ENCODE data around the gene ABCG1. TPM values are rescaled to one million over a fixed set of nuclear protein-coding genes. Genes with fewer than 3 reads are reported as not detected.

Gene ABCG1
- total RNA-seq, 1 experiment from 2014 or later = 20.3 TPM

DNA sequence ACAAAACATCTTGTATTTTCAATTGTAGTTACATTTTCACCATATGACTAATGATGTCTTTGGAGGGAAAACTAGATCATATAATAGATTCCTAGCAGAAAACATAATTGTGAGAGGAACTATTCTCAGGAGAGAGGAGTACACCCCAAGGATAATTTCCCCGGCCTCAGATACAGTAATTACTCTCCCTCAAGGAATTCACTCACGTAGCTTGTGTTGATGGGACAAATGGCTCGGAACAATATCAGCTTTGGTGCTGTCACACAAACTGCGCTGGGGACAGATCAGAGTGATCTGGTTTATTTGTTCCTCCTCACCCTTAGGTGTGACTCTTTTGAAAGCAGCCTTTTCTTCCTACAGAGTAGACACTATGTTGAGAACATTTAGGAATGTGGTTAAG, 11.2 kb downstream of the ABCG1 start:
- no peak for DNase-seq (ENCODE audit: extremely low read depth, low read depth)

DNA sequence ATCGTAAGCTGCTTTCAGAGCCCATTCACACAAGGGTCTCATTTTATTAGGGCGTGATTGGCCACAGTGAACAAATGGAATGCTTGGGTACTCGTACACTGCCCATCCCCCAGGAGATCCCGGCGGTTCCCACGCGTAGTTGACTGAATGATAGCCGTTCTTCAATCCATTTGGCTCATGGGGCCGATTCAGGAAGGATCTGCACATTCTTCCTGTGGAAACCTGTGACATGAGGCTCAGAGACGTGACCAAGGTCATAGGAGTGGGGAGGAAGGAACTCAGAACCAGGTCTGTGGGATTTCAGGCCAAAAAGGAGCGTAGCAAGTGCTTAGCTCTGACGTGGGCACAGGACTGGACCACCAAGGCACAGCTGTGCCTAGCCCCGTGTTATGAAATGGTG, 11.7 kb downstream of the ABCG1 start:
- DNase-seq (ENCODE audit: extremely low read depth, low read depth) = no peak

DNA sequence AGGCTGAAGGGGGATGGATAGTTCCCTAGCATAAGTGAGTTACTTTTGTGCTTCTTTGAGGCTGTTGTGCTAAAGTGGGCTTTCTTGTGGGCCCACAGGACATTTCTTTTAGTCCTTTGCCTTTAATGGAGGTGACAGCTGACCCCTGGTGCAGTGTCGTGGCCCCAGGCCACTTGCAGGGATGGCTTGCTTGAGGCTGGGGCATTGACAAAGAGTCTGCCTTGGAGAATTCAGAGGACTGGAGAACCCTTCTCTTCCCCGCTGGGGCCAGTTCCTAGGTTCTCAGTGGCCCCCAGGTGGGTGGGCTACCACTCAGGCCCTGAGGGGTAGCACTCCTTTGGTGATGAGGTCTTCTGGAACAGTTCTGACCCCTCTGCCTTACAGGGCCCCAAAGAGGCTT, 12.8 kb downstream of the ABCG1 start:
- no peak for DNase-seq (ENCODE audit: extremely low read depth, low read depth)

DNA sequence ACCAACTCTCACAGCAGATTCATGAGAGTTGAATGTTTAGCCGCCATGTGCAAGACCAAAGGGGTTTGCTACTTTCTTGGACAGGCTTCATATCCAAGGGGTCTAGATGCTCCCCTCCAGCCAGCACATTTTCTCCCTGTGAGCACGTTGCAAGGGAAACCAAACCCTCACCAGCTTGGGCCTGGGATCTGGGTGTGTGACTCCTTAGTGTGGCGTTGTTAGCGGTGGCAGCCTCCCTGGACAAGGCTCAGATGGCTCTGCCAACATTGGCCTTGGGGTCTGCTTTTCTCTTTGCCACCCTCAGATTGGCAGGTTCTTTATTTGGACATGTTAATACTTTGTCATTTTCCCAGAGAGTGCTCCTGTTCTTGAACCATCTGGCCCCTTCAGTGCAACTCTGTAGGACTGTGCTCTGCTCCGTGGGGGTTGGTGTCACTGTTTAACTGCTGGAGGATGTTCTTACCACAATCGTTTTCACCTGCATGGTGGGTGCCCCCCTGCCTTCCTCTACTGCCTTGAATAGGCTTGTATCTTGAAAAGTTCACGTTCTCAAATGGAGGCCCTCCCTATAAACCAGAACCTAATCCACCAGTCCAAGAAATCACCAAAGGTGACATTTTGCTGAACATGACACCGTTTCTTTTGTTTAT, 13.4 kb downstream of the ABCG1 start:
- DNase-seq (ENCODE audit: extremely low read depth, low read depth) = no peak

DNA sequence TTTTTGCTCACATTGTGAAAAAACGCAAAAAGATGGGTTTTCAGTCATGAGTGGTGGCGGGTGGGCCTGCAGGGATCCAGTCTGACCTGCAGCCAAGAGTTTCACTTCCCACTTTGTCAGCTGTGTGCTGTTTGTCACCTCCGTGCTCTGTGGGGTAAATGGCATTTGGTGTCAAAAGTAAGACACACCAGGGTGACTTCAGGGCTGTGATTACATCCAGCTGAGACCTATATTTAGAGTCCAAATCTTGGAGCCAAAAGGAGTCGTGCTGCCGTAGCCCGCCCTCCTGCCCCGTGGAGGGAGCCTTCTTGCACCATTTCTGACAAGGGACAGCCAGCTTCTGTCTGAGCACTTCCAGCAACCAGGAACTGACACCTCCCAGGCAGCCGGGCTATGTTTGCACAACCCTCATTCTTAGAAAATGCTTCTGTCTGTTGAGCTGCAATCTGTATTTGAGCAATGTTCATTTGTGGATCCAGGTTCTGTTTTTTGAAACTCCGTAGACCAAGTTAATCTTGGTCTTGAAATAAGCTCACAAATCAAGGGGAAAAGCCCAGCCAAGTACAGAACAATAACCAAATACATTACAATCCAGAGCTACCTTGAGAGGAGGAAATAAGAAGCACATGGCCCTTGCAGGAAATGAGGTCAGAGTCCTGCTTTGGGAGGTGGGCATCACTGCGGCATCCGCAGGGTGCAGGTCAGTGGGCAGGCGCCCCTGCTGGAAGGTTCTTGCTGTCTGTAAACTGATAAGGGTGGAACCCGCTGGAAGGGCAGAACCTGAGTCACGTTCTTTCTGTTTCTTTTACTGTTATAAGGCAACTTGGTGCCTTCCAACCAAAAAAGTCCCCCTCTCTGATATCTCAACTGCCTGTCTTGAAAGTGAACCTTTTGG, 14.4 kb downstream of the ABCG1 start:
- DNase-seq (ENCODE audit: extremely low read depth, low read depth) = peak; percentile 61

DNA sequence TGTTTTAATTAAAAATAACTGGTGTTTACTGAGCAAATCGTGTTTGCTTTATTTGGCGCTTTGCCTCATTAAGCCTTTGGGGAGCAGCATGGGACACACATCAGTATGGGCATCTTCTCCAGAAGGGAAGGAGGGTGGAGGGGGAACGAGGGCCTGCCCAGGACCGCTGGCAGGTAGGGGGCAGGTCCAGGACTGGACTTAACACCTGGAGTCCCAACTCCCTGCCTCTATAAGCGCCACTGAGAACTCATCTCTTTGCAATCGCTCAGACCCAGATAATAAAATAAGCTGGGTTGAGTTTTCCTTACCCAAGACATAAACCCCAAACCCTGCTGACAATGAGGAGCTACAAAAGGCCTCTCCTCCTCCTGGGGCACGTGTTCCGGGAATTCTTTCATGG, 15.1 kb downstream of the ABCG1 start:
- no peak for DNase-seq (ENCODE audit: extremely low read depth, low read depth)

DNA sequence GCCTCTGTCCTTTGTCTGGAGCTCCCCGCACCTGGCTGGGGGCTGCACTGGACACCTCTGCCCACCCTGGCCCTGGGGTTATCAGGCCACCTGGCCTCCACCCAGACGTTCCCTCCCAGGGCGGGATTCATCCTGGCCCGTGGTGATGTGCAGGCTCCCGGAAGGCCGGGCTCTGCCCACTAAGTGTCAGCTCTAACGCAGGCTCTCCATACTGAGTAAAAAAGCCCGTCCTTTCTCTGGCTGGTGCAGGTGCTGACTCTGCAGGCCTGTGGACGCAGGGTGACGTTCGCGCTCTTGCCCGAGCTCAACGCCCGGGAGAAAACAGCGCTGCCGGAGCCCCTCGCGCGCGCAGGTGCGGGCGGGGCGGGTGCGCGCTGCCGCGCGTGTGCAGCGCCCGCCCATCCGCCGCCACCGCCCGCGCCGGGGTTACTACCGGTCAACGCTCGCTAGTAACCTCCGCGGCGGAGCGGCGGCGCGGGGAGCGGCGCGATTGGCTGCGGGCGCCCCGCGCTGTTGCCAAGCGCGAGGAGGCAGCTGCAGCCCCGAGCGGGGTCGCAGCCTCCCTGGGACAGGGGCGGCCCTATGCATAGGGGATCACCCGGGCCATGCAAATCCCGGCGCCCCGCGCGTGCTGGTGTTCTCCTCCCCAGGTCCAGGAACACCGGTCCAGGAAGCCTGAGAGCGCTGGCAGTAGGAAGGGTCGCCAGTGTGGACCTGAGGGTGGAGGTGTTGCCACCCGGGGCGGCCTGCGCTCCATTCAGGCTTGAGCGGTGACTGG, 15.7 kb downstream of the ABCG1 start:
- DNase-seq (ENCODE audit: extremely low read depth, low read depth) = no peak

DNA sequence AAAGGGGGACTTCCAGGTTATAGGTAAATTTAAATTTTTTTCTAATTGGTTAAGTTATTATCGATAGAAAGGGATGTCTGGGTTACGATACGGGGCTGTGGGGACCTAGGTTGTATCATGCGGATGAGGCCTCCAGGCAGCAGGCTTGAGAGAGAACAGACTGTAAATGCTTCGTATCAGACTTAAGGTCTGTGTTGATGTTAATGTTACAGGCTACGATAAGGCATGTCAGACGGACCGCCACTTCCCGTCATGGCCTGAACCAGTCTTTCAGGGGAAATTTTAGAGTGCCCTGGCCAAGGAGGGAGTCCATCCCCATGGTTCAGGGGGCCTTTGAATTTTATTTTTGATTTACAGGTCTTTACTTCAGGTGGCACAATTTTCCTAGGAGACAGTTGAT, 16.7 kb downstream of the ABCG1 start:
- DNase-seq (ENCODE audit: extremely low read depth, low read depth) = no peak

DNA sequence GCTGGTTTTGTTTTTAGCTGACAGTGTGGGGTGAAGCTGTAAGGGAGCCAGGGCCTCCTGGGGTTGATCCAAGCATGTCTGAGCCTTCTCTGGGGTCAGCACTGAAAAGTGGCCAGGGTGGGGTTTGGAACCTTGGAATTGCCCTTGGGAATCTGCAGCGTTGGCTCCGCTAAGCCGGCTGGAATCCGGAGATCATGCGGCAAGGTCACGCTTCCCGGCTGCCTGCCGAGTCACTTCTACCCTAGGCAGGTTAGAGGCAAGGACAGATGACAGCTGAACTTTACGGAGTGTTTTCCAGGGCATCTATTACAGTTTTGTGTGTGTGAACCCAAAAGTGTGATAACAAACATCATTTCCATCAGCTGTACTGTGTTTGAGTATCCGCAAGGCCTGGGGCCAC, 17.1 kb downstream of the ABCG1 start:
- no peak for DNase-seq (ENCODE audit: extremely low read depth, low read depth)

DNA sequence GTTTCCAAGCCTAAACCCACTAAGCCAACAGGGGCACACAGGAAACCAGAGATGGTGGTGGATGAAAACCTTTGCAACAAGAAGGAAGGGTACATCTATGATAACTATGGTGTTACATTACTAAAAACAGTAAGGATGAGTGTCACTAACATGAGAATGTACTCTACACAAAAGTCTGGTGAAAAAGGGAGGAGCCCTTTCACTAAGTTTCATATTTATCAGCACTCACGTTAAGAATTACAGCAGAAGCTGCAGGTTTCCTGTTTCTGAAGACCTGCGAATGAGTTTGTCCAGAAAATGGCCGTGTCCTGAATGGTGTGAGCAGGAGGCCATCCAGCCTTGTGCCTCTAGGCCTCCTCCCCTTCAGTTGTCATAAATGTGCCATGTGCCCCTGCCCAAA, 17.8 kb downstream of the ABCG1 start:
- no peak for DNase-seq (ENCODE audit: extremely low read depth, low read depth)

DNA sequence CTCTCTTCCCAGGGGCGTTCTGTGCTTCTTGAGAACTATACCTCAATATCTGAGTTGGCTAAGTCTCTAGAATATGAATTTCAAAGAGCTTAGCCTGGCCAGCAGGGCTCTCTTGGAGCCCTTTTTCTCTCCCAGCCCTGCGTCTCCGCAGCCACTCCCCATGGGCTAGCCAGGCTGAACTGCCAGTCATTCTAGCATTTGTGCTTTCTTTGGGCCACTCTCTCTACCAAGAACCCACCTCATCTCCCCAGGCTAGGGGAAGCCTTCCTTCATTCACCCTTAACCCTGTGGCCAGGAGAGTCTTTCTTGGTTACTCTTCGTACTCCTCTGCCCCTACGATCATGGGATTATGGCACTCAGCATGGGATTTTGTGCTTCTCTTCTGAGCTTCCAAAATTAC, 18.2 kb downstream of the ABCG1 start:
- no peak for DNase-seq (ENCODE audit: extremely low read depth, low read depth)

DNA sequence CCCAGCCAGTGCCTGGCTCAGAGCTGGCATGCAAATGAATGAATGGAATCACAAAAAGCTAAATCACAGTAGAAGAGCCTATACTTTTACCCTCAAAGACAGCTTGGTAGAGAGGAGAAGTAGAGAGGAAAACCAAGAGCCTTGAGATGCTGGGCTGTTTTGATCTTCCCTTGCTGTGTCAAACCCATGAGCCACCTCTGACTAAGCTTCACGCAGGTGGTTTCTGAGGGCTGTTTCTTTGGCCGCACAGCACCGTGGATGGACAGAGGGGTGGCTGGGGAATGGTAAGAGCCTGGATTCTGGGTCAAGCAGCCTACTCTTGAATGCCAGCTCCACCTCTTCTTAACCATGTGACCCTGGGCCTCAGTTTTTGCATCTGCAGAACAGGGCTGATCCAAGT, 18.6 kb downstream of the ABCG1 start:
- DNase-seq (ENCODE audit: extremely low read depth, low read depth) = no peak

DNA sequence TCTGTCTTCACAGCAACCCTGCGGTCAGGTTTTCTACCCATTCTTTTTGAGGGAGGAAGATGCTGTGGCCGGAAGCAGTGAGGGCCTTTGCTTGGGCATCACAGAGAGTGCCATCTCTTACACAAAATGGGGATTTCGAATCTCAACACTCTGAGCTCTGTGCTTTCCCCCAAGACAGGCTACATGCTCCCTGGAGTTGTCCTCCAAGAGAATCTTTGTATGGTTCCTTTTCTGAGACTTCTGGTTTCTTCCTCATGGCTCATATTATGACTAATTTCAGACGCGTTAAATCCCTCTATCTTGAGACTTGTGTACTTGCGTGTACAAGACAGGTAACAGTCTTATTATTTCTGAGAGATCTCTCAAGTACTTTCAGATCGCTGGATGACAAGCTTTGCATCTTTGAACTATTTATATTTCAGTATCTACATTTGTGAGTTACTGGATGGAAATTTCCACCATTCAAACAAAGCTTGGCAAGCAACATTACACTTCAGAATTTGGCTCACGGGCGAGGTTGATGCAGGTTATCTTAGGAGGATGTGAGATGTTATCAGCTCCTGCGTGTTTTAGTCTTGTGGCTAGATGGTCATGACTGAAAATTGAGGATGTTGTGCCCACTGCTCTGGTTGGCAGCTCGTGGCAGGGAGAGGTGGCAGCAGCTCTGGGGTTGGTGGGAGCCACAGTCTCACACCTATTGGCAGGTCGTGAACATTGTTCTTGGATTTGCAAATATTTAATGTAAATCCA, 19.4 kb downstream of the ABCG1 start:
- DNase-seq (ENCODE audit: extremely low read depth, low read depth) = no peak

DNA sequence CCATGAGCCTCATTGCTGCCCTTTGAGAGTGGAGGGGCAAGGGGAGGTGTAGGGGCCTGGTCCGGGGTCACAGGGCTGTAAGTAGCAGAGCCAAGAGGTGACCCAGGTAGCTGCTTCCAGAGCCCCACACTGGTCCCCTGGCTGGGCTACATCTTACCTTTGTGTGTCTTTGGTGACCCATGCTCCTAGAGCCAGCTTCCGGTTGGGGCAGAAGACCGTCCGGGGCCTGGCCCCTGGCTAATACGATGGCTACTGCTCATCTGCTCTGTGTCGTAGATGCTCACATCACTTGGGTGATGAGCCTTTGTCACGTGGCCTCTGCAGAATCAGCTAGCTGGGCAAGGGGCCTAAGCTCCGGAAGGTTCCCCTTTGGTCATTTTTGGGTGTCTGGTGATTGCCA, 20.6 kb downstream of the ABCG1 start:
- DNase-seq (ENCODE audit: extremely low read depth, low read depth) = no peak

DNA sequence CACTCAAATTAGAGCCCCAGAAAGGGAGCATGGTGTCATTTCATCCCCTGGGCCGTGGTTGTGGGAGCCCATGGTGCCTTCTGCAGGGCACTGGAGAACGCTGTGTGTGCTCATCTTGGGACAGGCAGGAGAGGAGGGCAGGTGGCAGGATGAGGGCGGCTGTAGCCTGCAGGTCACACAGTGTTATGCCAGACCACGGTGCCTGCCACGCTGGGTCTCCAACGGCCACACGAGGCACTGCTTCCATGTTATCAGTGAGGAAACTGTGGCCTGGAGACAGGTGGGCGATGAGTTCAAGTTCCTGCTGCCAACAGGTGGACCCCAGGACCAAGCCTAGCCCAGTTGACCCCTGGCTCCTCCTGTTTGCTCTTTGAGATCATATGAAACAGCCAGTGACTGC, 21.0 kb downstream of the ABCG1 start:
- no peak for DNase-seq (ENCODE audit: extremely low read depth, low read depth)

DNA sequence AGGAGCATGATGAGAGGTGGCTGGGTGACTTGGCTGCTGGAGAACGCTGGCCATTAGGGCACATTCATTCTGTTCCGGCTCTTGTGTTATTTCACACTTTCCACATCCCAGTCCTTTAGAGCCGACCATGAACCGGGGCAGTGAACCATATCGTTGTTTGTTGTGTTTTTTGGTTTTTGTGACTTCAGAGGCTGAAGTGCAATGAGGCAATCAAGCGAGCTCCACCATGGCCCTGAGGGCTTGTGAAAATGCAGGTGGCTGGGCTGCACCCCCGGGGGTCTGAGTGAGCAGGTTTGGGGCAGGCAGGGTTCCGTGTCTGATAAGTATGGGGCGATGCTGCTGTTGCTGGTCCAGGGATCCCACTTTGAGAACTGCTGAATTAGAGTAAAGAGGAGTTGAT, 23.7 kb downstream of the ABCG1 start:
- DNase-seq (ENCODE audit: extremely low read depth, low read depth) = no peak

DNA sequence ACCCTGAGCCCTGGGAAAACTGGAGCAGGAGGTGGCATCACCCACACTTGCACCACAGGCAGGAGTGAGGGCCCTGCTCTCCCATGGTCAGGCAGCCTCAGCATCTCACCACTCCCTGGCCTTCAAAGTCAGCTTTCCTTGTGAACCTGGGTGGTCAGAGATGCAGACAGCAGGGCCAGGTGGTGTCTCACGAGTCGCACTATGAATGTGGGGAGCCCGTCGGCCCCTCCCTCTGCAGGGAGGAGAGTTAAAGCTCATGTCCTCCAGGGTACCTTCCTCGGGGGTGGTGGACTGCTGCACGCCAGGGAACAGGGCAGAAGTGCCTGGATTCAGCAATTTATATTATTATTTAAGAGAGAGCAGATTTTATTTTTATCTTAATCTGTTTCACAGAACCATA, 24.1 kb downstream of the ABCG1 start:
- DNase-seq (ENCODE audit: extremely low read depth, low read depth) = no peak

DNA sequence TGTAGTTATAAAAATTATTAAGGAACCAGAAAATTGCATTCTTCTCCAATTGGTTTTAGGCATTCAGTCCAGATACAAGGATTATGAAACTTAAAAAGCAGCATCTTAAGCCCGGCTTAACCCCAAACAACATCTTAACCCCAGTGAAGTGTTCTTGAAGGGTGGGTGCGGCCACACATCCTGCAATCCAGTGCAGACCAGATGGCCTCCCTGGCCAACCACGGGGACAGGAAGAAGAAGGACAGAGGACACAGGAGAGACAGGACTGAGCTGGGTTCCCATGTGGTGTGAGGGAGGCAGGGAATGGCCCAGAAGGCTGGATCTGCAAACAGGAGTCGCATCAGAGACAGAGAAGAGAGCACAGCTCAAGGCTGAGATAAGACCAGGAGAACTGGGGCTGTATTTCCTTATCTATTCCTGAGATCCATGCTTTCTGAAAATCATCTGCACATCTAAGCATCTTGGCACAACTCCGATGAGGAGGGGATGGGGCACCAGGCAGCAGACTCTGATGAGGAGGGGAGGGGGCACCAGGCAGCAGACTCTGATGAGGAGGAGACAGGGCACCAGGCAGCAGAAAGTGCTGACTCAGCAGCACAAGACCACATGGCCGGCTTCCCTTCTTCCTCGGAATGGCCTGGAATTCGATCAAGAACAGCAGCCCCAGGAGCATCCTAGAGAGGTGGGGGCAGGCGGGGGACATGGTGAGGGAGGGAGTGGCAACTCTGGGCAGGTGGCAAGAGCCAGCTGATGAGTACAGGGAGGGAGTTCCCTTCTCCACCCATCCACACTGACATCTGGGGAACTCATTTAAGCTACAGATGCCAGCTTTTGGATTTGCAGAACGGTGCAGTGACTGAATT, 26.6 kb downstream of the ABCG1 start:
- DNase-seq (ENCODE audit: extremely low read depth, low read depth) = no peak

DNA sequence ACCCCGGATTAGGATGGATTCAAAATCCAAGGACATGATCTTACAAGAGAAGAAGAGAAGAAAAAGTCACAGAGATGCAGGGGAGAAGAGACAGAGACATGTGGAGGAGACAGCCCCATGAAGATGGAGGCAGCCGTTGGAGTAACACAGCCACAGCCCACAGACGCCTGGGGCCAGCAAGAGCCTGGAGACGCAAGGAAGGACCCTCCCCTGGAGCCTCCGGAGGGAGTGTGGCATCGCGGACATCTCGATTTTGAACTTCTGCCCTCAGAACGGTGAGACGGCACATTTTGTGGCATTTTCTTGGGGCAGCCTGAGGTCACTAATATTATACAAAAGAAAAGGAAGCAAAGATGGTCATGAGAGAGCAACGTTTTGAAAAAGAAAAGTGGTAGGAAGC, 28.8 kb downstream of the ABCG1 start:
- DNase-seq (ENCODE audit: extremely low read depth, low read depth) = no peak

DNA sequence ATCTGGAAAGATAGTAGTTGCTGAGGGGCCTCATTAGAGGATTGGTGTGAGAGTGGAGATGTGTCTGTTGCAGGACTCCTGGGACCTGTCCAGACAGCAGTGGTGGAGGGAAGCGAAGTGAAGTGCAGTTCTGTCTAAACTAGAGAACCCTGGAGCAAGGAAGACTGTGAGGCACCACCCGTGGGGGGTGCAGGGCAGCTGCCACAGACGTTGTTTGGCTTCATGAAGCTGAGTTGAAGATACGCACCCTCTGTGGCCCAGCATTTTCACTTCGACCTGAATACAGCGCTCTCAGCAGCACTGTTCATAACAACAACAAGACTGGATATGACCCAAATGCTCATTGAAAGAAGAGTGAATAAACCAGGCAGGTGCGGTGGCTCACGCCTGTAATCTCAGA, 29.3 kb downstream of the ABCG1 start:
- no peak for DNase-seq (ENCODE audit: extremely low read depth, low read depth)

Measured in NCI-H460 (cell line).